Mucosa of gallbladder (tissue), 1 donor: ENCODE data around the gene ZNHIT1. TPM values are rescaled to one million over a fixed set of nuclear protein-coding genes. Genes with fewer than 3 reads are reported as not detected.
"Not testable (repeated sequence)": the region's sequence is repeated elsewhere in the genome, so short reads cannot be mapped to it uniquely, and the experiment has no call there.

Experiments used
- DNase-seq: peaks from one replicate; pipeline ENCODE4 v3.0.0-alpha.2; 2020; ENCODE audit warnings: low spot score
- total RNA-seq: library from RNA; stranded (reverse); gene quantifications from one replicate; pipeline ENCODE4 v1.2.1, GENCODE V29; 2021
- donor health status: DM: no; HTN: no; CAD: no.

Gene ZNHIT1
- total RNA-seq, 1 donor from 2014 or later: 92.6 TPM

DNA sequence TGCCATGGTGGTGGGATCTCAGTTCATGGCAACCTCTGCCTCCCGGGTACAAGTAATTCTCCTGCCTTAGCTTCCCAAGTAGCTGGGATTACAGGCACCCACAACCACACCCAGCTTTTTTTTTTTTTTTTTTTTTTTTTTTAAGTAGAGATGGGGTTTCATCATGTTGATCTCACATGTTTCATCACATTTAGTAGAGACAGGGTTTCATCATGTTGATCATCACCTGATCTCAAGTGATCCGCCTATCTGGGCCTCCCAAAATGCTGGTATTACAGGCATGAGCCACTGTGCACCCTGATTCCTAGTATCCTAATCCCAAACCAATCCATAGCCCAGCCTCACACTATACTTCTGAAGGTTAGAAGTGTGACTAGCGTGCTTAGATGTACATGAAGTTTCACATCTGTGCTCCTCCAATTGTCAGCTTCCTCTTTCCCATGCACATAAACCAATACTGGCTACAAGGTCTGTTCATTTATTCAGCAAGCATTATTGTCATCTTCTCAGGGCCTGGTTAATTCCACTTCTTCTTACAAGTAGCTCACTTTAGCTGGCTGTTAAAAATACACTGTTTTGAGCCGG, 31.0 kb upstream of the ZNHIT1 start:
- no peak for DNase-seq

DNA sequence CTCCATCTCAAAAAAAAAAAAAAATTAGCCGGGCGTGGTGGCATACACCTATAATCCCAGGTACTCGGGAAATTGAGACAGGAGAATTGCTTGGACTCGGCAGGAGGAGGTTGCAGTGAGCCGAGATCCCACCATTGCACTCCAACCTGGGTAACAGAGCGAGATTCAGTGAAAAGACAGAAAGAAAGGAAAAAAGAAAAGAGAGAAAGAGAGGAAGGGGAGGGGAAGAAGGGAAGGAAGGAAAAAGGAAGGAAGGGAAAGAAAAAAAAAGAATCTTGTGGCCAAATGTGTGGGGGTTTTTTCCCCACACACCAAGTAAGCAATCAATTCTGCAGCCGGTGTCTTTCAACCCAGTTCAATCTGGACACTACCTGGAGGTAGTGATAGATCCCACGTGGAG, 28.9 kb upstream of the ZNHIT1 start:
- no peak for DNase-seq

- DNase-seq: no peak
These were observed 22.1 kb upstream of the ZNHIT1 start for GRCh38 chr7:101195884-101196283.

DNA sequence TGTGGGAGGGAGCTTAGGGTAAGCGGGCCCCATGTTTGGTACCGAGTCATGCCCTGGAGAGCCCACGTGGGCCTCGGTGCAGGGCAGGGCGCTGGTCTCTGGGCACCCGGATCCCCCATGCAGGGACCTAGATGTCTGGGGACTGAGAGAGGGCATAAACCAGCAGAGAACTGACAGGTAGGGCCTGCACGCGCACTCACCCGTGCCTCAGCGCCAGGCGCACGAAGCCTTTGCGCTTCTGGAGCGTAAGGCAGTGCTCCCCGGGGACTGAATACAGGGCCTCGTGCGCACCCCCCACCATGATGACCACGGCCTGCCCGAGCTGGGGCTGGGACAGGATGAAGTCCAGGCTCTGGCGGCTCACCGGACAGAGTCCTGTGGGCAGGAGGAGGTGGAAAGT, 20.0 kb upstream of the ZNHIT1 start:
- DNase-seq: no peak

GRCh38 chr7:101198476-101198875, 19.5 kb upstream of the ZNHIT1 start:
- no peak for DNase-seq

GRCh38 chr7:101199522-101199921, 18.4 kb upstream of the ZNHIT1 start:
- not testable (repeated sequence) for DNase-seq

DNA sequence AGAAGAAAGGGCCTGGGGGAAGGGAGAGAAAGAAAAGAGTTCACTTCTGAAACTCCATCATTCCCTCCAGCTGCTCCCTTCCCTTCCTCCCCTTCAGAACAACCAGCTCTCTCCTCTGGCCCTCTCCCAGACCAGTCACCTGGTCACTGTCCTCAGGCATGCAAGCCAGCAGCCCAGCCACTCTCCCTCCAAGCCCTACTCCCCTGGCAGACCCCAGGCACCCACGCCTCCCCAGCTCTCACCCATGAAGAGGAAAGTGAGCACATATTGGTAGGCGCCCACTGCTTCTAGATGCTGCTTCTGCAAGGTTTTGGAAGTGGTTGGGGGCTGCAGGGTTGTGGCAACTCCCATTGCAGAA, 17.5 kb upstream of the ZNHIT1 start:
- DNase-seq: no peak

- DNase-seq: no peak
These were observed 16.9 kb upstream of the ZNHIT1 start, which contains the start of gene MOGAT3 for GRCh38 chr7:101200862-101201599. Gene MOGAT3, minus strand, starts transcription at chr7:101201036. Its CDS starts 182 bp downstream, at chr7:101200854.

- DNase-seq: no peak
These were observed 16.0 kb upstream of the ZNHIT1 start for GRCh38 chr7:101201695-101202602.

DNA sequence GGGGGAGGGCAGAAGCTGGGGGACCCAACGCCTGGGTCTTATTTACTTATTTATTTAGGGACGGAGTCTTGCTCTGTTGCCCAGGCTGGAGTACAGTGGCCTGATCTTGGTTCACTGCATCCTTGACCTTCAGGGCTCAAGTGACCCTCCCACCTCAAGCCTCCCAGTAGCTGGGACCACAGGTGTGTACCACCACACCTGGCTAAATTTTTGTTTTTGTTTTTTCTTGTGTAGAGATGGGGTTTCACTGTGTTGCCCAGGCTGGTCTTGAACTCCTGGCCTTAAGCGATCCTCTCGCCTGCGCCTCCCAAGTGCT, 15.4 kb upstream of the ZNHIT1 start:
- no peak for DNase-seq

GRCh38 chr7:101203740-101204738, 13.9 kb upstream of the ZNHIT1 start:
- not testable (repeated sequence) for DNase-seq

- no peak for DNase-seq
These were observed 11.9 kb upstream of the ZNHIT1 start for GRCh38 chr7:101205901-101206664.

- no peak for DNase-seq
These were observed 11.3 kb upstream of the ZNHIT1 start for GRCh38 chr7:101206665-101207042.

DNA sequence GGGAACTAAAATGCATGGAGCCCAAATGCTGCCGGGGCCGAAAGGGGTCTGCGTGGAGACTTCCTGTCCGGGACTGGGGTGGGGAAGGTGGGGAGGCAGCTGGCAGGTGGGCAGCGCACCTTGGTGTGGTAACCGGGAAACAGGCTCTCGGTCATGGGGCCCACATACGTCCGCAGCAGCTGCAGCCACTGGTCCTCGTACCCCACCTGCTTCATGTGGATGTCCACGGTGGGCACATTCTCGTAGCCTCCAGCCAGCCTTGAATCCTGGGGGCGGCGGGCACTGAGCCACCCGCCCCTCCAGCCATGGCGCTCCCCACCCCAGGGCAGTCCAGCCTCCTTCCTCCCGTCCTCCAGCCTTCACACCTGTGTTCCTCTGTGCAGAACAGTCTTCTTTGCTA, 10.5 kb upstream of the ZNHIT1 start:
- no peak for DNase-seq

DNA sequence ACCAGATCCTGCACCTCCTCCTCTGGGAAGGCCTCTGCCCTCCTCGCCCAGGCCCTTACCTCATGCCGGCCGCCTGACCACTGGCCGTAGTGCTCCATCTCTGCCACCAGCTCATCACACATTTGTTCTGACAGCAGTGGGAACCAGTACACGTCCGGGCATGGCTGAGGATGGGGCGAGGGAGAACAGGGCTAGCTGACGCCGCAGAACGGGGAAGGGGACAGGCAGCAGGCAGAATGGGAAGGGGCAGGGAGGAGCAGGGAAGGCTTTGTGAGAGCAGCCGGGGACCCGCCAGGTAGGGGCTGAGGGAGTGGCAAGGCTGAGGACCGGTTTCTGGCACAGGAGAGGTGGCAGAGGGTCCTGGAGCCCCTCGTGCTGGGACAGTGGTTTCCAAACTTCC, 9.2 kb upstream of the ZNHIT1 start:
- DNase-seq: no peak

DNA sequence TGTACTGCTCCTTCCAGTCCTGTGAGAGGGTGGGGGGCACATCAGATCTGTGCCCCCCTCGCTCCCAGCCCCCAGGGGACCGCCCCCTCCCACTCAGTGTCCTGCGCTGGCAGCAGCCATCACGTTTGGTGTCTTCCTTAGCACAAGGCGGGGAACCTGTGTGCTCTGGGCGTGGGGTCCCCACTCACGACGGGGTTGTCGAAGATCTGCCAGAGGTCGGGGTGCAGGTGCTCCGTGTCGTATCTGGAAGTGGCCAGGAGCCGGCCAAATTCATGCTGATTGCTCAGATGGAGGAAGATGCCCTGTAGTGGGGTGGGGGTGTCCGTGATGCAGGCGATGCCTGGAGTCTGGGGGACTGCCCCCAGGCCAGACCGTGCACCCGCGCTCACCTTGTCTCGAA, 7.8 kb upstream of the ZNHIT1 start:
- no peak for DNase-seq

DNA sequence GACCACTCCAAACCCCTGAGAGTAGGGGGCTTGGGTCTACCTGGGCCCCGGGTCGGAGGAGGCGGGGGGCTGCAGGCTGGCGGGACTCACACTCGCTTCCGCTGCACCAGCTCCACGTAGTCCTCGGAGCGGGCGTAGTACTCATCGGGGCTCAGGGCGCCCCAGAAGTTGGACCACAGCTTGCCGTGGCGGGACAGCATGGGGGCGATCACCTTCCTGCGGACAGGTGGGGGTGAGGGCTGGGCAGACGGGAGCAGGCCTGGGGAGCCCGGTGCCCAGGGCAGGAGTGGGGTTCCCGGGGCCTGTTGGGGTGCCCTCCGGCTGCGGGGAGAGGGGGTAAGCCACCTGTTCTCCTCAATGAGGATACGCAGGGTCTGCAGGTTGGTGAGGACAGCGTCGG, 6.5 kb upstream of the ZNHIT1 start:
- no peak for DNase-seq

DNA sequence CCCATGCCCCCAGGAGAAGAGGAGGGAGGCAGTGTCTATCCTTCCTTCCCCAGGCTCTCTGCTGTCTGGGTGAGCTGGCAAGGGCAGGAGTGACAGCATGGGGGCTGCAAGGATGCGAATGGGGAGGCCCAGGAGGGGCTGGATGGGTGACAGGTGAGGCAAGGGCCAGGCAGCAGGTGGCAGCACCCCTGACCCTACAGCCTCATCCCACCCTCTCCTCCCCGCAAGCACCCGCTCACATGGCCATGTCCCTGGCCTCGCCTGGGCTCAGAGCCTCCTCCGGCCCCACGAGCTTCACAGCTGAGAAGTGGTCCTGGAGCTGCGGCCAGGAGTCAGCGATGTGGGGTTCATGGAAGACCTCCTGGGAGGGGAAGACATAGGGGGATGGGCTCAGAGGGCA, 6.0 kb upstream of the ZNHIT1 start:
- no peak for DNase-seq

DNA sequence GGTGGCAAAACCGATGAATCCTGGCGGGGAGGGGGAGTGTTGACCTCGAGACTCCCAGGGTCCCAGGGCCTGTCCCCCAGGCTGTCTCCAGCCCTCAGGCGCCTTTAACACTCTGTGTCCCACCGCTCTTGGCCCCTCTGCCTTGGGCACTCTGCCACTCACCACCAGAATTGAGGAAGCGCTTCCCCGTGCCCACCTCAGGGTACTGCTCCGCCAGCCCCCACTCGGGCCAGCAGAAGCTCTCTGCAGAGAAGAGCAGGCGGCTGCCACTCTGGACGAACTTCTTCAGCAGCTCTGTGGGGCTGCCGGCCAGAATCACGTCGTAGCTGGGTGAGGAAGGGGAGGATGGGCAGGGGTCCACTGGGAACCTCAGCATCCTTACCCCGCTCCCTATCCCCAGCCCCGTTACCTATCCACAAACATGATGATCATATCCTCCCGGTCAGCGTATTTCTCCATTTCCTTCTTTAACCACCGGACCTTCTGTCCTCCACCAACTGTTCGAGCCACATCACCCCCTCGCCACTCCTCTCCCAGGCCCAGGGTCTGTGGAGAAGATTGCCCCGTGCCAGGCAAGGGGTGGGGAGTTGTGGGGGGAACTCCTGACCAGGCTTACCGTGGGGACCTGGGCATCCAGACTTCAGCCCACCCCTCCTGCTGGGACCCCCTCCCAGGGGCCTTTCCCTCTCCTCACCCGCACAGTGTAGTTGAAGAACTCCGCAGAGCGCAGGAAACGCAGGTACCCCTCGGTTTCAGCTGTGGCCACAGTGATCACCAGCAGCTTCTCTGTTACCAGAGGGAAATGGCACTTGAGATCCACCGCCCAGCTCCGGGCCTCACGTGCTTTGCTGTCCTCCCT, 1.7 kb upstream of the ZNHIT1 start:
- DNase-seq: no peak

DNA sequence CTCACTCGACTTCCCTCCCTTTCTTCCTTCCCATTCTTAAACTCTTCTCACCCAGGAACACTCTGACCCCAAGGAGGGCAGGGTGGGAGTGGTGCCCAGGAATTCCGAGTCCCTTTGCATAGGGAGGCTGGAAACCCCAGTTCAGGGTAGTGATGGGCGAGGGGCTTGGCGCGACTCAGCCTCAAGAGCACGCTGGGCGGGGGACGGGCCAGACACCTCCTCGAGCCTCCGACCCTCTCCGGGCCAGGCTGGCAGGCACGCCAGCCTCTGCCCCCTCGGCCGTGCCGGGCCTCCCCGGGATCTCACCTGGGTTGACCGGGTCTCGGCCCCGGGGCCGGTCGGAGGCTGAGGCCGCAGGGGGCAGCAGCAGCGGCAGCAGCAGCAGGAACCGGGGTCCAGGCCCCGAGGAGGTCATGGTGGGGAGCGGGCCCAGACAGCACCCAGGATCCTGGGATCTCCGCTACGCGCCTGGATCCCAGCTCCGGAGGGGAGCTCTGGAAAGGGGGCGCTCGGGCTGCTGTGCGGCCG, 1.0 kb upstream of the ZNHIT1 start:
- no peak for DNase-seq
